Mononuclear cell (primary cell): Measurements from ENCODE around the gene SCAMP3. TPM values are rescaled to one million over a fixed set of nuclear protein-coding genes. Genes with fewer than 3 reads are reported as not detected.
A peak's percentile ranks its signal among the peaks of the same experiment; 100 is the strongest.

ENCODE experiments used
- H3K27me3 ChIP-seq: 2 replicates; pipeline ENCODE4 v1.6.0; 2011; ENCODE audit warnings: low read length, control low read depth; ENCODE audit not compliant: insufficient read depth
- H3K4me1 ChIP-seq: 2 replicates; pipeline ENCODE4 v1.5.1; 2011; ENCODE audit warnings: mild to moderate bottlenecking, low read length, control low read depth; ENCODE audit not compliant: insufficient read depth
- H3K4me3 ChIP-seq: 2 replicates; pipeline ENCODE4 v1.5.1; 2011; ENCODE audit warnings: mild to moderate bottlenecking, low read length, moderate library complexity
- H3K9me3 ChIP-seq: 2 replicates; pipeline ENCODE4 v1.5.1; 2011; ENCODE audit warnings: low read depth, mild to moderate bottlenecking, control low read depth, low read length
- total RNA-seq: library from RNA; depleted of rRNA; stranded (reverse); fragments of >200 nt; gene quantifications from one replicate; pipeline ENCODE4 v1.2.3, GENCODE V29; 2012

The SCAMP3 gene
- total RNA-seq, 1 donor: 17.9 TPM

- peaks cover 45% of the 10 kb centered on the region for H3K4me1 ChIP-seq
- no peaks in the 10 kb centered on the region for H3K27me3 ChIP-seq
- no peaks in the 10 kb centered on the region for H3K9me3 ChIP-seq
- peak within 1 kb of the TSS; percentile 66 for H3K4me3 ChIP-seq
These were observed 11.4 kb upstream of the SCAMP3 start, which contains the start of gene CLK2 for GRCh38 chr1:155273343-155274245. Gene CLK2 (minus strand): TSS chr1:155273504. CDS start chr1:155270977, 2,527 bp downstream.

DNA sequence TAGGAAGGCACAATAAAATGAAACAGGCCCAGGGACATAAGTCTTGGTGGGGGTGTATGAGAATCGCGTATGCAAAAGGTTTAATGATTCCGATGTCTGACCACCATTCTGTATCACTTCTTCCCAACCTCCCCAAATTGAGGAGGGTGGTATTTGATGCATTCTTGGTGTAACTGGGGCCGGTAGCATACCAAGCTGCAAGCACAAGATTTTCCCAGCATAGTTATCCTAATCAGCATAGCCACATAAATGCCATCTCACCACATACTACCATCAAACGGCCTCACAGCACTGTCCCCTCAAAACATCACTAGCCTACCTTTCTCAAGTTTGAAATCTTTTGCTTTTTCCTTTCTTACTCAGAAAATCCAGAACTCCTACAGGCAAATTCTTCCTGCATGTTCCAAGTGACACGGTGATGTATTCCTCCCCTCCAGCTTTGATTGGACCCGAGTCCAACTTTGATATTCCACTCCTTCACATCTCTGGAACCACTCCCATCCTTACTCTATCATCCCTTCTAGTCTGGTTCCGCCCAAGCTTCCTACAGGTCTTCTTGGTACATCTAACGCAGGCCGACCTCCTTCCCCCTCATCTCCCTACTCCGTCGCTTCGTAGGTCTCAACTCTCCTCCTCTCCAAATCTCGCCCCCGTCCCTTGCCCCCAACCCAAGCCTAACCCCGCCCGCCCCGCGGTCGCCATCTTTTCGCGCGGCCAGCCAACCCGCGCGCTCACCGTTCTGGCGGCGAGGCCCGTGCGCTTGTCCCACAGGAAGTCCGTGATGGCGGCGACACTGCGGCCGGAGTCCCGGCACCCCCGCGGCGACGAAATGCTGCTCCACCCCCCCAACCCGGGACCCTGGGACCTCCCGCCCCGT is 10.5 kb upstream of the SCAMP3 start:
- H3K4me1 ChIP-seq: peaks cover 39% of the 10 kb centered on the region
- H3K9me3 ChIP-seq: no peaks in the 10 kb centered on the region
- H3K27me3 ChIP-seq: no peaks in the 10 kb centered on the region
- peak overlapping the region; percentile 66 for H3K4me3 ChIP-seq

GRCh38 chr1:155269381-155269780 is 7.2 kb upstream of the SCAMP3 start:
- no peak overlapping the region for H3K4me3 ChIP-seq
- peaks cover 25% of the 10 kb centered on the region for H3K4me1 ChIP-seq
- H3K27me3 ChIP-seq: no peaks in the 10 kb centered on the region
- no peaks in the 10 kb centered on the region for H3K9me3 ChIP-seq

DNA sequence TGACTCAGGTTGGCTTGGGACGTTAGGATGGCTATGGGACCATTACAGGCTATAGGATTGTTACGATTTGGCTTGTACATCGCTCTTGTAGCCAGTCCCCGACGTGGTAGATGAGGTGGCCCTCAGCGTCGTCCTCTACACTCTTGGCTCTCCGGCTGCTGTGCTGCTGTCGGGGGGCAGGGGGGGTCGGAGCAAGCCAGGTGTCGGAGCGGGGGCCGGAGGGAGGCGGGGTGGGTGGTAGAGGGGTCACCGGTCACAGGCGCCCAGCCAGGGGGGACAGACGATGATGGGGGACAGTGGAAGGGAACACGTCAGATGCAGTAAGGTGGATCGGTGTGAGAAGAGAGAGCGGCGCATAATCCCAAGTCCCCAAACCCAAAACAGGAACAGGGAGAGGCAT is 6.5 kb upstream of the SCAMP3 start:
- Histone ChIP-seq H3K9me3 (no peaks in the 10 kb centered on the region), H3K4me3 (no peak overlapping the region), H3K27me3 (no peaks in the 10 kb centered on the region), H3K4me1 (peaks cover 18% of the 10 kb centered on the region)

DNA sequence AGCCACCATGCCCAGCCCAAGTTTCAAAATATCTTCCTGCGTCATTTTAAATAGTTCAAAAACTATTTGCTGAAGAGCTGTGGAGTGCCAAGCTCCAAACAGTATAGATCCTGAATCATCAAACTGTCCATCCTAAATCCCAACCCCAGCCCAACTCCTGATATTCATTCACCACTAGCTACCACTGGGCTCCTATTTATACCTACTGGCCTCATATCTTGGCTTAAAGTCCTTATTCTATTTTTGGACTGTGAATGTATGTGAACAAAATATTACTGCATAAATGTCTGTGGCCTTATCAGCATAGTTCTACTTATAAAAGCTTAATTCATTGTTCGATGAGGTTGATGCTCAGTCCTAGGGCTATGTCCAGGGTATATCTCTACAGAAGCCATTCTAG is 5.2 kb upstream of the SCAMP3 start:
- Histone ChIP-seq H3K9me3 (no peaks in the 10 kb centered on the region), H3K4me3 (no peak overlapping the region), H3K4me1 (peaks cover 15% of the 10 kb centered on the region), H3K27me3 (no peaks in the 10 kb centered on the region)

DNA sequence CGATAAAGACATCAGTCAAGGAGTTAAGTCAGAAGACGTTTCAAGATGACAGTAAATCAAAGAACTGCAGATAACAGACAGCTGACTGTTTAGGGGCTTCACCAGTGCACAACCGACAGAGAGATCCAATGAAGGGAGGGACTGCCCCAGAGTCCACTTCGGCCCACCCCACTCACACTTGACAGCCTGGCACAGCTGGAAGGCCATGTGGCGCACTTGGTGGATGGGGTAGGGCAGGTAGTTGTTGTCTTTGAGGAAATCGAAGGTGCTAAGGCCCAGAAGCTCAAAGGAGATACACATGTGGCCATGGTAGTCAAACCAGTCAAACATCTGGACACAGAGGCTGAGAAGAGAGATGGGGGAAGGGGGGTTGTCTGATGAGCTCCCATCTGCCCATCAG is 4.4 kb upstream of the SCAMP3 start:
- H3K27me3 ChIP-seq: no peaks in the 10 kb centered on the region
- H3K4me3 ChIP-seq: no peak overlapping the region
- peaks cover 12% of the 10 kb centered on the region for H3K4me1 ChIP-seq
- H3K9me3 ChIP-seq: no peaks in the 10 kb centered on the region

DNA sequence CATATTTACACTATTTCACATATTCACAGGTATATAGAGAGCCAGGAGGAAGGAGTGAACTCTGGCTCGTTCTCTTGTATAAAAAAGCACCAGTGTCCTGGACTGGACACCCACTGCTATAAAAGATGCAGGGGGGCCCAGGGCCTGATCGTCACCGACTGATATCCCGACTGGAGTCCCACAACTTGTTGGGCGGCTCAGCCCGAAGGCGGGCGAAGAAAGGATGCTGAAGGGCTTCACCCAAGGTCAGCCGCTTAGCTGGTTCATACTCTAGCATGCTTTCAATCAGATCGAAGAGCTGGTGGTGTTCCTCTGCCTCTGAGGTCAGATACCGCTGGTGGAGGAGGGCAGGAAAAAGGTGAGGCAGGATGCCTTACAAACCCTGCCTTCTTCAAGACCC is 907 bp upstream of the SCAMP3 start:
- H3K9me3 ChIP-seq: no peaks in the 10 kb centered on the region
- H3K4me1 ChIP-seq: peaks cover 26% of the 10 kb centered on the region
- no peak overlapping the region for H3K4me3 ChIP-seq
- H3K27me3 ChIP-seq: no peaks in the 10 kb centered on the region

DNA sequence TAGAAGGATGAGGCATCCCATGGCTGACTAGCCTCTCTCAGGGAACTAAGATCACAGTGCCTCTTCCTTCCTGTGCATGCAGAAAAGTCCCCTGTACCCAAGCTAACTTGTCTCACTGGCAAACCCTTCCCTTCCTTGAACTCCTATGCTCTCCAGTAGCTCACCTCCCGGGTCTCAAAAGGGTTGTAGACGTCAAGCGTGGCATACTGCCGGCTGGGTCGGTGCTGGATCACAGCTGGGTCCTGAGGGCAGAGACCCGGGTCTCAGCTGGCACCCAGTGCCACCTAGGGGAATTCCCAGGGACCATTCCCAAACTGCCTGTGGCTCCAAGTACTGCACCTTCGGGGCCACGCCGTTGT is 688 bp downstream of the SCAMP3 start:
- peaks cover 26% of the 10 kb centered on the region for H3K4me1 ChIP-seq
- no peaks in the 10 kb centered on the region for H3K27me3 ChIP-seq
- no peaks in the 10 kb centered on the region for H3K9me3 ChIP-seq
- H3K4me3 ChIP-seq: peak overlapping the region; percentile 96

- H3K4me1 ChIP-seq: peaks cover 35% of the 10 kb centered on the region
- no peak overlapping the region for H3K4me3 ChIP-seq
- H3K27me3 ChIP-seq: no peaks in the 10 kb centered on the region
- H3K9me3 ChIP-seq: no peaks in the 10 kb centered on the region
These were observed 1.9 kb downstream of the SCAMP3 start for GRCh38 chr1:155260276-155260675.

DNA sequence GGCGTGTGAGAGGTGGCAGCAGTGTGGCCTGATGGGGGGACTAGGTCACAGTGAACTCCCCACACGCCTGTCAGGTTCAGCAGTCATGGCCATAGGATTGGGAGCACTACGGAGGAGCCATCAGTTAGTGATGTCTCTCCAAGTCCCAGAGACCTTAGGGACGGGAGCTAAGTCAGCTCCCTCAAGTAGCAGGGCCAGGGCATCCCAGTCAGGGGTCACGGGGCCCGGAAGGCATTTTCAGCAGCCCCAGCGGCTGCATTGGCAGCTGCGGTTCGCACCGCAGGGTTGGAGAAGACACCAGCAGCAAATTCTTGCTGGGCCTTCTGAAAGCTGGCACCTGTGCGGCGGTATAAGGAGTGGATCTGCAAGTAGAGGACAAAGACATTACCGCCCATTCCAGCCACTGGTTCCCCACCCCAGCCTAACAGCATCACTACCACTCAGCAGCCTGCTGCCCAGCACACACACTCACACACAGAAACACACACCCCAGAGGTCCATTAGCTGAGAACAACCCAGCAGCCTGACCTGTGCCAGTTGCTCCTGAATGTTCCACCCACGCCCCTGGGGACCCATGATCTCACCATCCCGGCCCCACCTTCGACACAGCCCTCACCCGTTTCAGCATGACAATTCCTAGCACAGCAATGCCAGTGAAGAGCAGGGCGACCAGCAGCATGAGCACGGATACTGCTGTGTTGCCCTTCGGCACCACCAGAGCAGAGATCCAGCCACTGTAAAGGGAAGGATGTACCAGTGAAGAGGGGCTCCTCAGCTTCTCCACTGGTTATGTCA is 5.9 kb downstream of the SCAMP3 start:
- Histone ChIP-seq H3K9me3 (no peaks in the 10 kb centered on the region), H3K4me3 (no peak overlapping the region), H3K27me3 (no peaks in the 10 kb centered on the region), H3K4me1 (peaks cover 31% of the 10 kb centered on the region)

GRCh38 chr1:155255243-155256007 is 6.7 kb downstream of the SCAMP3 start, which contains the start of gene ENTREP3:
Gene ENTREP3 (minus strand): TSS chr1:155255483. CDS start chr1:155254877, 606 bp downstream.
- H3K9me3 ChIP-seq: no peaks in the 10 kb centered on the region
- peaks cover 28% of the 10 kb centered on the region for H3K4me1 ChIP-seq
- H3K4me3 ChIP-seq: peak within 1 kb of the TSS; percentile 60
- no peaks in the 10 kb centered on the region for H3K27me3 ChIP-seq

DNA sequence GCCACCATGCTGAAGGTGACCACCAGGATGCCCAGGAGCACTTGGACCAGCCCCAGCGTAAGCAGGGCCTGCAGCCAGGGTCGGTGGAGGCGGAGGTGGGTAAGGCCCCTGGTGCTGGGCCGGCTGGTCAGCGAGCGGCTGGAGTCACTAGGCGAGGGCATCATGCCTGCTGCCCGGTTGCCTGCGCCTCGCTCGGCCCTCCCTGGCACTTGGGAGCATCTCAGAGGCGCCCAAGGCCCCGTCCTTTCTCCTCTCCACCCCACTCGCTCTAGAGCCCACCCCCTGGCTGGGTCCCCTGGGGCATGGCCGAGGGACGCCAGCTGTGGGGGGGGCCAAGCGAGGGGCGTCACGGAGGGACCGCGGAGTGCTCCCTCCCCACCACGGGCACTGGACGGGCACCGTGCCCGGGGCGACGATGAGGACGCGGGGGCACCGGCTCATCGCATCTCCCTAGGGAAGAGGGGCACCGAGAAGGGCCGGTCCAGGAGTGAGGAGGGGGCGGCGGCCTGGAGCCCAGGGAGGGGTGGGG is 7.4 kb downstream of the SCAMP3 start:
- Histone ChIP-seq H3K4me1 (peaks cover 30% of the 10 kb centered on the region), H3K9me3 (no peaks in the 10 kb centered on the region), H3K27me3 (no peaks in the 10 kb centered on the region), H3K4me3 (peak overlapping the region; percentile 60)

DNA sequence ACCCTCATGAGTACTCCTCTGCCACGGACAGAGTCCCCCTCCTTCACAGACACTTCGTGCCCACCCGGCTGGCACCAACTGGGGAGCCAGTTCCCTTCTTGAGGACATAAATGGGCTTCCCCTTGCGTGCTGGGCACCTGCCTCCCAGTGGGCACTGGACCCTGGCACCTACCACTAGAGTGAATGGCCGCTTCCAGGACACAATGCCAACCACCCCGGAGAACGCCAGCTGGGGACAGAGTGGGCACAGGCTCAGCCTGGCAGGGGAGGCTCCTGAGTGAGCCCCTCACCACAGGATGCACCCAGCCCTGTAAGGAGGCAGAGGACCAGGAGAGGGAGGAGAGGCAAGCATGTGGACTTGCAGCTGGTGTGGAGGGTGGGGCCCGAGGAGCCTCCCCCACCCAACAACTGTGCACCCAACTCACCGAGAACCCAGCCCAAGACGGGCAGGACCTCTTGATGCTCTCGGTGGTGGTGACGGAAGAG is 7.9 kb downstream of the SCAMP3 start:
- H3K4me1 ChIP-seq: peaks cover 30% of the 10 kb centered on the region
- H3K4me3 ChIP-seq: no peak overlapping the region
- H3K27me3 ChIP-seq: no peaks in the 10 kb centered on the region
- no peaks in the 10 kb centered on the region for H3K9me3 ChIP-seq

DNA sequence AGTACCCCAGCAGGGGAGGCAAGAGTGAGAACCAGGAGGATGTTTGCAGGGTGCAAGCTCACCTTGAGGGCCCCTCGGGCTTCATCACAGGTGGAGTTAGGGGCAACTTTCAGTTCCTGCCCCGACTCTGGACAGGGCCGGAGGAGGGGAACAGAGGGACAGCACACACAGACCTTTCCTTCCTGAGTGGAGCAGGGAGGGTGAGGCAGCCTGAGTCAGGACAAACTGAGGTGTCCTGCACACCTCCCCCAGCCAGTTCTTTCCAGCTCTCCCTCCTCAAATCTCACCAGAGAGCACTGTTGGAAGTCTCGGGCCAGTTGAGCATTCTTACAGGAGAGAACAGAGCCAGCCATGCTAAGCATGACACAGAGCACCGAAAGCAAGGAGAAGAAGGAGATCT is 8.4 kb downstream of the SCAMP3 start:
- Histone ChIP-seq H3K27me3 (no peaks in the 10 kb centered on the region), H3K4me1 (peaks cover 30% of the 10 kb centered on the region), H3K9me3 (no peaks in the 10 kb centered on the region), H3K4me3 (no peak overlapping the region)
